Measurements from ENCODE around the gene SEC16B.

SEC16B gene

DNA sequence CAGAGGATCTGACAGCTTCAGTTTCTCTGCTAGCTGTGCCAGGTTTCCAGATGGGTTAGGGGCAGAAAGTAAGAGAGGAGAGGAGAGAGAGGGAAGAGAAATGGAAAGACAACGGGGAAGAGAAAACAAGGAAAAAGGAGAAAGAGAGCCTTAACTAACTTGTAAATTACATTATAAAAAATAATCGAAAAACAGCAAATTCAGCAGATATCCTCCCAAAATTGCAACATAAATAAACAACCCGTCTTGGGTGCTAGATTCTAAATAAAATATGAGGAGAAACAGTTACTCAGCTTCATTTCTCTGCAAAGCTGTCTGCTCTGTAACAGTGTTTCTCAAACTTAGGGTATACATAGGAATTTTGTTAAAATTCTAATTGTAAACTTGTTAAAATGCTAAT, 29.2 kb downstream of the SEC16B start:
- DNase-seq, result no peak

DNA sequence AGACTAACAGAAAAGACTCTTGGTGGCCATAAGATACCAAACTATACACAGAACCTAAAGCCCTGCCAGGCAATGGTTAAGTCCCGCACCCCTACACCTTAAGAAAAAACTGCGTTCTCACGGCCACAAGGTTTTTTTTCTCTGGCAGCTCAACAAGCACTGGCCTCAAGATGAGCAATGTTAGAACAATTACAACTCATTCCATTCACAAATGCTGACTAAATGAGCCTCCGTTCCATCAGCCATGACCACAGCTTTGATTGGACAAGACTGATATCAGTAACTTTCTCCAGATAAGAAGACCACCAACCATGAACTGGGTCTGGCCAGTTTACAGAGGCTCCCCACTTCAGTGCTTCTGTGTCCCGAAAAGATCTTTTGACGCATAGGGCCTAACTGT, 31.9 kb downstream of the SEC16B start:
- no peak for DNase-seq

DNA sequence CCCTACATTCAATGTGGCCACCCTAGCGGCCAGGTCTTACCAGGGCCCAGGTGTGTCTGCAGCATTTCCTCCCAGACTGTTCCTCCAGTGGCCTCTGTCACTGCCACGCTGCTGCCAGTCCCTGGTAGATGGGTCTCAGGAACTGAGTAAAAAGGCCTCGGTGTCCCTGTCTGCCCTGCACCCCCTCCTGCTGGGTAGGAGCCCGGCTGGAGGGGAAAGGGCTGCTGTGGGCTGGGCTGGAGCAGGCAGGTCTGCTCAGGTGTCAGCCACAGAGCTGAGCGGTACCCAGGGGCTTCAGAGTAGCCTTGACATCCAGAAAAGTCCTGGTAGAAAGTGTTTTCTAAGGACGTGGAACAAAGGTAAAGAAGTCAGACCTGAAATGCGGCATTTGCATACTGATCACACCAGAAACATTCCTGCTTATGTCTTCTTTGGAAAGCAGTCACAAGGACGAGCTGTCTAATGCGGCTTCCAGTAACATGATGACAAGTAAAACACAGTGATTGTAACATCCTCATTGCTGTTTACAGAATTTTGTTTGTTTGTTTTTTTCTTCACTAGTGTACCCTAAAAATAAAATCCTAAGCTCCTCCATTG, 32.6 kb downstream of the SEC16B start:
- no peak for DNase-seq

DNA sequence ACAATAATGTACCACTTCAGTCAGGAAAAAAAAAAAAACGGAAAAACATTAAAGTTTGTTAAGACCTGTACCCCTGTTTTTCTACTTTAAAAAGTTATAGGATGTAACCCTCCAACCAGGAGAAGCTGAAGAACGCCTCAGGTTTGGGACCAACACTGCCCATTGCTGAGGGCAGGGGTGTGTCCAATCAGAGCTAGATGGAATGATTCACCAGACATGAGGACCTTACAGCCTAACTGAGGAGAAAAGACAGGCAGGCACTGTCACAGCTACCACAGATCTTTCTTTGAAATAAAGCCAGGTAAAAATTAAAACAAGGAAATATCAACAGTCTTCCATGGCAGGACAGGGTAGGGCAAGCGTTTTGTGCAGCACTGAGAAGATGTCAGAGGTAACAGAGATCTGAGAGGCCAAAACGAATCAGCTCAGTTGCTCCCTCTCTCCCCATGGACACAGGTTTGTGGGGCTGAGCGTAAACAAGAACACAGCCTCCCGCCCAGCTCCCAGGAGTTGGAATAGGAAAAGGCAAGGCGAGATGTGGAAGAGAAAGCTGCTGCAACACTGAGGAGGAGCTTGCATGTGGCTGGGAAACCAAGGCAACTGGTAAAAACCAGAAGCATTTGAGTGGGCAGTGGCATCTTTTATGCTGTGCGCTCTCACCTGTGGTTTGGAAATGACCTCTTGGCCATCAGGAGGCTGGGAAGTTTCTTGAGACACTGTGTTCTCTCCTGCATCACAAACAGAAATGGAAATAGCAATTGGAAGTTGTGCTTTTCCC, 34.0 kb downstream of the SEC16B start:
- no peak for DNase-seq

DNA sequence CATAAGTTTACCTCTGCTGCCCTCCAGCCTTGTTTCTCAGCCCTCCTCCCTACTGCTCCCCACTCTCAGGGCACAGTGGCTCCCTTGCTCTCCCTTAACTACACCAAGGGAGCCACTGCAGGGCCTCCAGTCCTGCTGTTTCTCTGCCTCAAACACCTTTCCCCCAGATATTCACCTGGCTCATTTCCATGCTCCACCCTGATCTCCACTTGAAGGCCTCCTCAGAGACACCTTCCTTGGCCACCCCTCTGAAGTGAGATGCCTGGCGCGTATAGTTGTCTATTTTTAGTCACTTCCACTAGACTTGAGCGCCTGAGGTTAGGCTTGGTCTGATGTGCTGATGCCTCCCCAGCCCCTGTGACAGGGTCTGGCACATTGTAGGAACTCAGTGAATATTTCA, 34.9 kb downstream of the SEC16B start:
- no peak for DNase-seq

DNA sequence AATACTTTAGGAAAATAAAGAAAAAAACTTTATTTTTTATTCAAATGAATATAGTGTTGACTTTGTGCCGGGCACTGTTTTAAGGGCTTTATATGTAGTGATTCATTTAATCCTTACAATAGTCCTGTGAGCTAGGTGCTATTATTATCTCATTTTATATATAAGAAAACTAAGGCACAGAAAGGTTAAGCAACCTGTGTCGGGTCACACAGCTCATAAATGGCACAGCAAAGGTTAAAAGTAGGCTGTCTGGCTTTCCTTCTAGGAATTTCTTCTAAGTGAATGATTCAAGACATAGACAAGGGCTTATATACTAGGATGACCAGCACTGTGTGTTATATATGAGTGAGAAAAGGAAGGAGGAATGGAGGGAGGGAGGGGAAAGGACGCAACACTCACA, 35.4 kb downstream of the SEC16B start:
- DNase-seq, result no peak

DNA sequence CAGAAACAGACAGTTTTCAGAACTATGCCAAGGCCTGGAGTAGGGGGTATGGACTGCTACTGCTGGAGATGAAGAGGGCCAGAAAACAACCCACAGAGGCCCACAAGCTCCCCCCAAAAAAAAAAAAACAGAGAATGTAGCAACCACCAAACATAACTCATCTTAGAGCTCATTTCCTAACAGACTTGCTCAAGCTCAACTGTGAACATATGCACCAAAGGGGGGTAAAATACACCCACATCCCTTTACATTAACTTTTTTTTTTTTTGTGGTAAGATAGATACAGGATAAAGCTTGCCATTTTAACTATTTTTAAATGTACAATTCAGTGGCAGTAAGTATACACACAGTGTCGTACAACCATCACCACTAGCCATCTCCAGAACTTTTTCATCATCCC, 36.0 kb downstream of the SEC16B start:
- DNase-seq, result no peak

DNA sequence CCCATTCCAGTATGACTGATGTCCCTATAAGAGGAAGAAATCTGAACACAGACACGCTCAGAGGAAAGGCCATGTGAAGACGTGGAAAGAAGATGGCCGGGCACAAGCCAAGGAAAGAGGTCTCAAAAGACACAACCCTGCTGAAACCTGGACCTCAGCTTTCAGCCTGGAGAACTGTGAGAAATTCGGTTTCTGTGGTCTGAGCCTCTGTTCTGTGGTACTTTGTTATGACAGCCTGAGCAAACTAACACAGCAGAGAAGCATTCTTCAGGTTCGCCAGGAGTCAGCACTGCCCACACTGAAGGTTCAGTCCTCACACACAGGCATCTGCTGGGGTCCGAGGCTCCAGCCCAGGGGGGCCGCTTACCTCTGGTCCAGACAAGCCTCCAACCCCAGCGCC, 37.7 kb downstream of the SEC16B start:
- DNase-seq, result no peak

DNA sequence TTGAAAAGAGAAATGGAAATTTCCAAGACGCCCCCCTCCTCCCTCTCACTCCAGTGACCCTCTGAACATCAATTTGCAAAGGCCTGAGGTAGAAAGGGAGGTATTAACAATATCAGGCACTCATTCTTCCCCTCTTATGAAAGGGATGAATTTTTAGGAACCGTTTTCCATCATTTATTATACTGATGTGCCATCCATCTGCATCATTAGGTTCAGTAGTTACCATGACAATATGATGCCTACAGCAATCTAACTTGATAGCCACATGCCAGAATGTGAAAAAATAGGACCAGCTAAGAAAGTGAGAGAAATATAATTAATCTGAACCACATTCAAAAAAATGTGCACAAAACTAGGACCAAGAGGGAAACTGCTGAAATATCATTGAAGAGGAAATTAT, 40.9 kb downstream of the SEC16B start:
- no peak for DNase-seq

DNA sequence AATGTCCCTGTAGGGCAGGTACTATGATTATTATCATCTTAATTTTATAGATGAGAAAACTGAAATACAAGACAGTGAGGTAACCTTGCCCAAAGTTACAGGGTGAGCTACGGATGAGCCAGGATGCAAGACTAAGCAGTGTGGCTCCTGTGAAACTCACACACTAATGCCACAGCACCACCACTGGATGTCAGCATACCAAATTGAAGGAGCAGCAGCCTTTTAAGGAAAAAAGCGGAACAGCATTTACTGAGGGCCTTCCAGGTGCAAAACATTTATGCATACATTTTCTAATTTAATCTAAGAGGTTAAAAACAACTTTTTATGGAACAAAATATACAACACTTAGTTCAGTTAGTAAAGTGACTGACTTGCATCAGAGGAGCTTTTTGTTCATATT, 41.7 kb downstream of the SEC16B start:
- no peak for DNase-seq

DNA sequence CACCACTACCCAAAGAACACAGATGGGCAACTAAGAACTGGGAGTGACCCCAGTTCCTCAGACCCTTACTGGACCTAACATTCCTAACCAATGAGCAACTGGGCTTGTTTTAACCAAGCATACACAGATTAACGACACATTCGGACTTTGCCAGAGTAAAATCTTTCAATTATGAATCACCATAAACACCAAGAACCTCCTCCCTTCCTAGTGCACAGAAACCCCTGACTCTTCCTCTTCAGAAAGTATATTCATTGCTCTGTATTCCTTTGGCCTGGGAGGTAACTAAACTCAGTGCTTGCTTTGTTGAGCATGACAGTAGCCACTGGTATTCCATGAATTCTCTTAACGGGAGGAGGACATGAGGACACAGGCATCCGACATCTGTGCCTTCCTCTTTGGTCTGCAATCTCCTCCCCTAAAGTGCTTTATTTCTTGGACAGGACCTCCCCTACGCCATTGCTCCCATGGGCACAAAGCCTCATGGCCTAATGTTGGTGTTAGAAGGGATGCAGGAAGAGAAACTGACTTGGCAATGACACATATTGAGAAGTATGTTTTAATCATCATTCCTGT, 42.7 kb downstream of the SEC16B start:
- no peak for DNase-seq

DNA sequence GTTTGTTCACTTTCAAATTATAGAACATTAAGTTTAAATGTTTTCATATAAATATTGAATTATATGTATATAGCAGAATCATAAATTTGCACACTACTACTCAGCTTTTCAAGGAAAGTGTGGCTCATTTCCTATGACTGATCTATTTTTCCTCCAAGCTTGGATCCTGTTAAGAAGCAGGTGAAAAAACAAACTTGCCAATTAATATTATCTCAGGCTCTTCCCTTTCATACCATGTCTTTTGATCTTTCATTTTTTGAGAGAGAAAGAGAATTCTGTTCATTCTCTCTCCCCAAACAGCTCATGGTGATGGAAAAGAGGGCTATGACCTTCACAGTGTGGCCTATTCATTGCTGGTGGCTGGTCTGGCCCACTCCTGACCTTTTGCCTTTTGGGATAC, 43.7 kb downstream of the SEC16B start:
- DNase-seq, result no peak

DNA sequence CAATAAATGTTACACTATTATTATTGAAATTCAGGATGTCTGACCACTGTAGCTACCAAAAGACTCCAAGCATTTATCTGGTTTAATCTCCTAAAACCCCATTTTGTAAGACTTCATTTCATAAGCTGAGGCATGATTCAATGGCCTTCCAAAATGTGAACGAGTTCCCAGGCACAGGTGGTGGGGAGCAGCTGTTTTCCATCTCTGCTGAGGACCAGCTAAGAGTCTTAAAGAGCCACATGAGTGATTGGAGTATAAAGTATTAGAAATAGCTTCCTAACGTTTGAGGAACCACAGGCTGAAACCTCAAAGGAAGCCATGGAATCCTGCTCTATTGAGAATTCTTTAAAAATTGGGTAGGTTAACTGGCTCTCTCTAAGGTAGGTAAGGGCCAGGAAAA, 44.9 kb downstream of the SEC16B start:
- DNase-seq, result no peak

DNA sequence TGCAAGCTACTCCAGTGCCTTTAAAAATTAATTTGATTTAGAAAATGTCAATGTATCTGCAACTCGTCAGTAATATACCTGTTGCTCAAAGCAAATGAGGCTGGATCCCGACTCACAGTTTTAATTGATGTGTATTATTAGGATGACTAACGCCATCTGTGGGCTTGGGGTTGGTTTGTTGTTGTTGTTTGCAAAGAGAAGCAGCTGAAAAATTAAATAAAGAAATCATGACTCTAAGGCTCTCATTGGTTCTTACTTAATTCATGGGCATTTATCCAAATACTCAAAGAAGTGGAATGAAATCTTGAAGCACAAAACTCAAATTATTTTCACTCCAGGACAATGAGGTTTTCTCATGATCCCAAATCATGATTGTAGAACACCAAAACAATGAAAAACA, 46.4 kb downstream of the SEC16B start:
- no peak for DNase-seq

DNA sequence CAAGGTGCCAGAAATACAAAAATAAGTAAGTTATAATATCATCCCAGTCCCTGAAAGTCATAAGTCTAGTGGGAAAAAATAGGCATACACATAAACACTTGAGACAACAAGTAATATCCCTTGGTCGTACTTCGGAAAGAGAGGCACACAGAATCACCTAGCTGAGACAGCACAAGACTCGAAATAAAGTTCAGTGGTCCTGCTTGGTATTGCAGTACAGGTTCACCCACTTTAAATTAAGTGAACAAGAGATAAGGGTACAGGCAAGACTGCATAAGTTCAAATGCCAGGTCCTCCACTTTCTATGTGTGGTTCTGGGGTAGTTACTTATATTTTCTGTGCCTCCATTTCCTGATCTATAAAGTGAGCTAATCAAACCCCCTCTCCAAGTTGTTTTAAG, 47.6 kb downstream of the SEC16B start:
- DNase-seq, result no peak

DNA sequence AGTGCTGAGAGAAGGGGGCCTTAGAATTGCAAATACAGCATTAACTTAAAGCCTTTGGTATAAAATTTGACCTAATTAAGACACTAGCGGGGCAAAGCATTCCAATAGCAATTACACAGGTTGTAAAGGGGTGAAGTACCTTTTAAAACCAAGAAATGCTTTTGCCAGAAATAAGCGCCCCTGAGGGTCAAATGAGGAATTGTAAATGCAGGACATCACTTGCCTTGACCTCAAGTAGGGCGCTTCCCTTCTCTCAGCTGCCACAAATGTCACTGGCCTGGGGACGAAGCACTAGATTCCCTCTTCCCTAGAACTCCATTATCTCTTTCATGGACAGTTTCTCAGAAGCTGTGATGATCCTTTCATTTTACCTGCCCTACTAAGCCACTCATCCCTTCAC, 48.3 kb downstream of the SEC16B start:
- DNase-seq, result no peak

DNA sequence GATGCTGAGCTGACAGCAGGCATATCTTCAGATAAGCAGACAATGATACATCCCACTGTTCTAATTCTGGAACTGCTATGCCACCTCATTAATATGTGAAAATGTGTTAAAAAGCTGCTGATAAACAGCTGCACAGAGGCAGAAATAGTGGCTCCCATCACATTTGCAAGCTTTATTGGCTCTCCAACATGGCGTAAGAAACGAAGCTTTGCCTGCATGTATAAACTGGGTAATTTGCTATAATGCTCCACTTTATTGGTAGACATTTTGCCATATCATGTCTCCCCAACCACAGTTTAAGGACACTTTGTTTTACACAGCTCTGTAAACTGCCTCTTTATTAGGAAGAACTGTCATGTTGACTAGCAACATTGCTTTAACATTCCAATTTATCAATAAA, 49.8 kb downstream of the SEC16B start:
- DNase-seq, result no peak

DNA sequence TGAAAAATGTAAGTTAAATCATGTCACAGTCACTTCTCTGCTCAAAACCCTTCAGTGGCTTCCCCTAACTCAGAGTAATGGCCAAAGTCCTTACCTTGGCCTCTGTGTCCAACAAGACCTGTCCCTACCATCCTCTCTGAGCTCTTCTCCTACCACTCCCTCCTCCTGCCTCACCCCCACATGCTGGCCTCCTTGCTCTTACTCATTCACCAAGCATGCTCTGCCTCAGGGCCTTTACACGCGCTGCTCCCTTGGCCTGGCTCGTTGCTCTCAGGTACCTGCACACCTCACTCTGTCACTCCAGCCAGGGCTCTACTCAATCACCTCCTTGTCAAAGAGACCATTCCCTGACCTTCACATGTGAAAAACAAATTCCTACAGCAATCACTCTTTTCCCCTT, 54.2 kb downstream of the SEC16B start:
- no peak for DNase-seq

DNA sequence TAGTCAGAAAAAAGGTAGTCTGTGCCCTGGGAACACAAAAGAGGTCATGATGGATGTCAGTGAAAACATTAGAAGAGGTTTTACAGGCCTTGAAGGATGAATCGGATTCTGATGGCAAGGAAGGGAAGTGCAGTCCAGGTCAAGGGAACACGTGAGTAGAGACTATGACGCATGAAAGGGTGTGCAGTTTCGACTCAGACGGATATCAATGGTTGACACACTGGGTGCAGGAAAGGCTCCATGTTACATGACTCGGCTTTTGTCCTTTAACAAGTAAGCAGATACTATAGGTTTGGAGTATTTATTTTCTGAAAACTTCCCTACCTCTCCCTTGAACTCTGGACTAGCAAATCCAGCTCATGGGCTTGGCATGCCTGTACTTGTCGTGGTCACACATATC, 55.3 kb downstream of the SEC16B start:
- no peak for DNase-seq

DNA sequence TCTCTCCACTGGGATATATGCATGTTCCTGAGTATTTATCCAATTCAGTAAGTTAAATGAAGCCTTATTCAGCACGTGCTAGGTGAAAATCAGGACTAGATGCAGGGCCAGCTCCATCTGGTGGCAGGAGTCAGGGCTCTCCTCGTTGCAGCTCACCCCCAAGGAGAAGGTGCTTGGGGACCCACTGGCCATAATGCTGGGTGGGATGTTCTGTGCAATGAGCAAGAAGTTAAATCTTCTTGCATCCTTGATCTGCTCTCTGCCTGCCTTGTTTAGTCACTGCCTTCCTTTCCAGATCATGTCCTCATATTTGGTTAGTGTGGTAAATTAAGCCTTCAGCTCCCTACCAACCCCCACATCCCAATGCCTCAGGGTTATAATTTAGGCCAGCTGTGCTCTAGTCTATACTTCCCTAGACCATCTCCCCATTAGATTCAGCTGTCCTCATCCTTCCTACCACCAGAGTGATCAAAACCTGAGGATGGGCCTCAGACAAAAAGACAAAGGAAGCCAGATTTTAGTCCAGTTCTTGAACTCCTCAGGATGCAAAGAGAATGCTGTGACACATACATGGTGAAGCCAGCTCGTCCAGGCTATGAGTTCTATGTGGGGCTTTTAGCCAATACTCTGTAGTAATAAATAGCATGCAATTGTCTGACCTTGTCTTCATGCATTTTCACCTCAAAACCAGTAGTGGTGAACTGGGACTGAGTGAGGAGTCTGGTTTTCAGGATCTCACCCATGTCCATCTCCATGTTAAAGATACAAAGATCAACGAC, 55.9 kb downstream of the SEC16B start:
- DNase-seq, result no peak

DNA sequence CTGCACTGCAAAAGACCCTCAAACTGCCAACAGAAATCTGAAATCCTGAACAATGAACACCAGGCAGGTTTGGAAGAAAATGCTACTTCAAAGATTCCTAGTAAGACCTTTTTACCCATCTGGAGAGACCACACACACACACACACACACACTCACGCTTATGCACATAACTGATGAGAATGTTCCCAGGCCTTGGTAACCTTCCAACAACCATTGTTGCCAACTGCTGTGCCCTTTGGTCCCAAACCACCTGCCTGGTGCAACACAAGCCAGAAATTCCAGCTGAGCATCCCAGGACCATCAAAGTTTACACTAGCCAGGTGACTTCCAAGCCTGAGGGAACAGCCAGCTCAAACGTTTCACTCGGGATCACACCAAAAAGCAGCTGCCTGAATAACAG, 56.9 kb downstream of the SEC16B start:
- DNase-seq, result no peak

DNA sequence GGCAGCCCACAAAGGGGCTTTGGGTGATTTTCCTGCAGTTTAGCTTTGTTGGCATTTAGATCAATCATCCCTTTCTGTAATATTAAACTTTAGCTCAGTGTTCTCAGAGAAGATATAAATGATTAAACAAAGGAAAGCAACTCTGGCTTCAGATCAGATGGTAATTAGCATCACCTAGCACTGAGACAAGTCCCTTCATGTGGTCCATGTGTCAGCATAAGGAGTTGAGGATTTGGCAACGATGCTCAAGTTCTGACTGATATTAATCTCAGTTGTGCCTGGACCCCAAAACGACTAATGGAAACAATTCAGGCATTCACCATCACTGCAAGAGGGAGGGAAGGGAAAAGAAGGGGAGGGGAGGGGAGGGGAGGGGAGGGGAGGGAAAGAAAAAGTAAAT, 60.4 kb downstream of the SEC16B start:
- DNase-seq, result no peak

DNA sequence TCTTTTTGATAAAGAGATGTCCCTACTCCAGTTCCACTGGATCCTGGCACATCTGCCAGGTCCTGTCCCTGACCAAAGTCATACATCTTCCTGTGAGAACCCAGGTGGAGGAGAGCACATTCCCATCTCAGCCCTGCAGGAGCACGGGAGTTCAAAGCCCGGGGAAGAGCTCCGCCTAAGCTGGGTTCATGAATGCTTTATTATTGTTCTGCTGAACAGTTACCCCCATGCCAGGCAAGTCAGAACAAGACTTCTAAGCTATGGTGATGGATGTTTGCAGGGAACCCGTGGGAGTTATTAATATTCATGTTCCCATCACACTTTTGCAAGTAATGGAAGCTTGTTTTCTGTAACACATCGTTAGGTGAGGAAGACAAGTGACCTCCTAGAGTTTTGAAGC, 62.9 kb downstream of the SEC16B start:
- DNase-seq, result no peak

DNA sequence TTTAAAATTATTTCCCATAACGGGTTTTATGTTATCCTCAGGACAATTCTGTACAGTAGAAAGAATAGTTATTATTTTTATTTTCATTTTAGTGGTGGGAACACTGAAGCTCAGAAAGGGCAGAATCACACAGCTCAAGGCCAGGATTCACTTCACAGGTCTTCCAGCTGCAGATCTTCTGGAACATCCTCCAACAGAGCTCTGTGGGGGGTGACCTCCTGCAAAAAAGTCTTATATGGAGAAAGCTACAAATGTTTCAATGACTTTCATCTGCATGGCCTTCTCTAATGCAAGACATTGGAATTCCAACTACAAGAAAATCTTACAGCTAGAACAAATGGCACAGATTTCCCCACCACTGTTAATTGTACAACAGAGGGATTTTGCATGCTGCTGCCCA, 64.2 kb downstream of the SEC16B start:
- no peak for DNase-seq

All from GDM1 (cell line).